PC-9 (cell line): ENCODE measurements around the gene CDAN1.

Source experiments
- CTCF ChIP-seq: fragments of 200-600 bp; sonication (generic); conservative IDR thresholded peaks from 2 replicates; pipeline ENCODE4 v1.6.1; 2017; ENCODE audit warnings: mixed run types, antibody characterized with exemption, mild to moderate bottlenecking, moderate library complexity
- EZH2 ChIP-seq: fragments of 200-600 bp; sonication (generic); IDR thresholded peaks from 2 replicates; pipeline ENCODE4 v1.8.0; 2017; ENCODE audit warnings: antibody characterized with exemption, low read depth

- no peak for TF ChIP-seq CTCF
- TF ChIP-seq EZH2 = no peak
Measured at GRCh38 chr15:42705336-42705735, 31.6 kb downstream of the CDAN1 start.
